ENCODE results near the gene FBXO28. TPM values are rescaled to one million over a fixed set of nuclear protein-coding genes. Genes with fewer than 3 reads are reported as not detected.
"Not testable (repeated sequence)": the region's sequence is repeated elsewhere in the genome, so short reads cannot be mapped to it uniquely, and the experiment has no call there.

The FBXO28 gene
- 18.1 TPM for total RNA-seq
- long read RNA-seq, full-length matches to known transcripts = 17 of 25 reads
- long read RNA-seq, partial matches to known transcripts = 0 of 25 reads
- long read RNA-seq, other reads (novel, unspliced or antisense) = 8 of 25 reads

- ATAC-seq = peak; percentile 100
- intact Hi-C loops (cut with micrococcal nuclease) = loop anchor here (5.0 kb wide), 1 partner anchor 218 kb away; the partner anchor contains the start of gene NVL
Measured at GRCh38 chr1:224113918-224114786, at the start of gene FBXO28. Gene FBXO28 (plus strand): TSS chr1:224114111. CDS start chr1:224114130, 19 bp downstream.

GRCh38 chr1:224064150-224064549 lies 49.8 kb upstream of the FBXO28 start:
- no peak for ATAC-seq
- intact Hi-C loops (cut with micrococcal nuclease) = no loop called here

More at GRCh38 chr1:224113918-224114786, at the start of gene FBXO28:
- DNase-seq = peak; percentile 94

GRCh38 chr1:224065455-224065854 lies 48.5 kb upstream of the FBXO28 start:
- intact Hi-C loops (cut with micrococcal nuclease) = no loop called here
- no peak for ATAC-seq
- no peak for DNase-seq

More at GRCh38 chr1:224064150-224064549, 49.8 kb upstream of the FBXO28 start:
- no peak for DNase-seq

GRCh38 chr1:224067207-224067606 lies 46.7 kb upstream of the FBXO28 start:
- intact Hi-C loops (cut with micrococcal nuclease) = no loop called here
- ATAC-seq = no peak
- no peak for DNase-seq

- ATAC-seq = no peak
- intact Hi-C loops (cut with micrococcal nuclease) = no loop called here
- no peak for DNase-seq
Measured at GRCh38 chr1:224067621-224068457, 46.1 kb upstream of the FBXO28 start.

- DNase-seq (no peak), ATAC-seq (no peak)
- intact Hi-C loops (cut with micrococcal nuclease) = no loop called here
Measured at GRCh38 chr1:224068458-224069072, 45.3 kb upstream of the FBXO28 start.

- intact Hi-C loops (cut with micrococcal nuclease) = no loop called here
- no peak for DNase-seq
- no peak for ATAC-seq
Measured at GRCh38 chr1:224069138-224069537, 44.8 kb upstream of the FBXO28 start.

- ATAC-seq = no peak
- no peak for DNase-seq
- intact Hi-C loops (cut with micrococcal nuclease) = no loop called here
Measured at GRCh38 chr1:224070521-224070920, 43.4 kb upstream of the FBXO28 start.

GRCh38 chr1:224076407-224076806 lies 37.5 kb upstream of the FBXO28 start:
- ATAC-seq (no peak), DNase-seq (no peak)
- intact Hi-C loops (cut with micrococcal nuclease) = no loop called here

- ATAC-seq; intact Hi-C loops (cut with micrococcal nuclease); DNase-seq: not testable (repeated sequence)
Measured at GRCh38 chr1:224079644-224080043, 34.3 kb upstream of the FBXO28 start.

GRCh38 chr1:224080115-224080774 lies 33.7 kb upstream of the FBXO28 start:
- DNase-seq (no peak), ATAC-seq (no peak)
- intact Hi-C loops (cut with micrococcal nuclease) = no loop called here

- DNase-seq = no peak
- intact Hi-C loops (cut with micrococcal nuclease) = no loop called here
- ATAC-seq = no peak
Measured at GRCh38 chr1:224081604-224082003, 32.3 kb upstream of the FBXO28 start.

GRCh38 chr1:224082146-224082545 lies 31.8 kb upstream of the FBXO28 start:
- intact Hi-C loops (cut with micrococcal nuclease) = no loop called here
- DNase-seq (no peak), ATAC-seq (no peak)

- ATAC-seq (no peak), DNase-seq (no peak)
- intact Hi-C loops (cut with micrococcal nuclease) = no loop called here
Measured at GRCh38 chr1:224084867-224085266, 29.0 kb upstream of the FBXO28 start.

GRCh38 chr1:224085421-224086108 lies 28.3 kb upstream of the FBXO28 start:
- intact Hi-C loops (cut with micrococcal nuclease) = no loop called here
- ATAC-seq (no peak), DNase-seq (no peak)

GRCh38 chr1:224087286-224087794 lies 26.6 kb upstream of the FBXO28 start:
- ATAC-seq = no peak
- no peak for DNase-seq
- intact Hi-C loops (cut with micrococcal nuclease) = no loop called here

- intact Hi-C loops (cut with micrococcal nuclease) = no loop called here
- no peak for DNase-seq
- no peak for ATAC-seq
Measured at GRCh38 chr1:224089583-224089982, 24.3 kb upstream of the FBXO28 start.

- DNase-seq (no peak), ATAC-seq (no peak)
- intact Hi-C loops (cut with micrococcal nuclease) = no loop called here
Measured at GRCh38 chr1:224090116-224090515, 23.8 kb upstream of the FBXO28 start.

Data from left ventricle myocardium superior (tissue), 1 donor.